ENCODE measurements around the gene SNCG.

- TF ChIP-seq JUN (IDR thresholded peaks at IDR 0.05; ENCODE audit: low read depth, low read length) (no peak), JUND (IDR thresholded peaks at IDR 0.05; ENCODE audit: low read length) (no peak)
- TF ChIP-seq, protein P1, sequence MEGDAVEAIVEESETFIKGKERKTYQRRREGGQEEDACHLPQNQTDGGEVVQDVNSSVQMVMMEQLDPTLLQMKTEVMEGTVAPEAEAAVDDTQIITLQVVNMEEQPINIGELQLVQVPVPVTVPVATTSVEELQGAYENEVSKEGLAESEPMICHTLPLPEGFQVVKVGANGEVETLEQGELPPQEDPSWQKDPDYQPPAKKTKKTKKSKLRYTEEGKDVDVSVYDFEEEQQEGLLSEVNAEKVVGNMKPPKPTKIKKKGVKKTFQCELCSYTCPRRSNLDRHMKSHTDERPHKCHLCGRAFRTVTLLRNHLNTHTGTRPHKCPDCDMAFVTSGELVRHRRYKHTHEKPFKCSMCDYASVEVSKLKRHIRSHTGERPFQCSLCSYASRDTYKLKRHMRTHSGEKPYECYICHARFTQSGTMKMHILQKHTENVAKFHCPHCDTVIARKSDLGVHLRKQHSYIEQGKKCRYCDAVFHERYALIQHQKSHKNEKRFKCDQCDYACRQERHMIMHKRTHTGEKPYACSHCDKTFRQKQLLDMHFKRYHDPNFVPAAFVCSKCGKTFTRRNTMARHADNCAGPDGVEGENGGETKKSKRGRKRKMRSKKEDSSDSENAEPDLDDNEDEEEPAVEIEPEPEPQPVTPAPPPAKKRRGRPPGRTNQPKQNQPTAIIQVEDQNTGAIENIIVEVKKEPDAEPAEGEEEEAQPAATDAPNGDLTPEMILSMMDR (IDR thresholded peaks at IDR 0.05; ENCODE audit: control extremely low read depth in 1 of 3, insufficient read depth in 1 of 3, low read depth in 1 of 3, low read length in 3 of 3): no peak
These were observed 12.0 kb downstream of the SNCG start for GRCh38 chr10:86970162-86970981.

Measured in H1 (cell line).